Measurements from ENCODE around the gene WDFY2.

WDFY2 gene

GRCh38 chr13:51729866-51730553 lies 145.7 kb downstream of the WDFY2 start:
- in situ Hi-C loops (cut with MboI; ENCODE audit: low sequenced_read_pairs): no loop called here

DNA sequence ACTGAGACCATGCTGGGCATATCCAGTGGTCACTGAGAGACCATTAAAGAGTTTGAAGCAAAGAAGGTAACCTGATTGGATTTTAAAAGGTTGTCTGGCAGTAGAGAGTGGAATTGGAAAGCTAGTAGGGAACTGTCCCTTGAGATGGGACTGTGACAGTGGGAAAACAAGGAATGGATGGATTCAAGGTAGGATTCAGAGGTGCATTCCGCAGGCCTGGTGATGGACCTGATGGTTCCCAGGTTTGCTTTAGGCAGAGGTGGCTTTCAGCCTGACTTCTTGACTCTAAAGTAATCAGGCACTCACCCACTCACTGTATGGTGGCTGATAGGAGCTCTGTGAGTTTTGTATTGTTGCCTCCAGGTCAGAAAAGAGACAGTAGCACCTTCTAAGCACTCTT lies 146.7 kb downstream of the WDFY2 start:
- in situ Hi-C loops (cut with MboI; ENCODE audit: low sequenced_read_pairs): no loop called here

DNA sequence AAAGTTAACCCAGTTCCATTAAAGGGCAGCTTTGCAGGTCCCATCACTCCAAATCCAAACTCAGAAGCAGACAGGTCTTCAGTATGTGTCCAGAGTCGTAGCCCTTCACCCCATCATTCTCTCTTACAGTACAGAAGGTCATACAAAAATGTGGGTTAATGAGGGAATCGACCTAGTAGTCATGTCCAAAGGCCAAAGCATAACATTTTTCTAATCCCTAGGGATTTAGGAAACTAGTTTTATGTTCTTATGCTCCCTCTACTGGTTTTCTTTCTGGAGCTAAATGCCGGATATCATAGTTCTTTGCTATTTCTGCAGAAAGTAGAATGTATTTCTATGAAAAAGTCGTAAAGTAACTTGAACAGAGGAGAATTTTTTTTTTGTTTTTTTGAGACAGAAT lies 147.5 kb downstream of the WDFY2 start:
- in situ Hi-C loops (cut with MboI; ENCODE audit: low sequenced_read_pairs): no loop called here

GRCh38 chr13:51733374-51734298 lies 149.4 kb downstream of the WDFY2 start:
- in situ Hi-C loops (cut with MboI; ENCODE audit: low sequenced_read_pairs): no loop called here

- in situ Hi-C loops (cut with MboI; ENCODE audit: low sequenced_read_pairs): no loop called here
Observed at GRCh38 chr13:51734786-51735185, 150.5 kb downstream of the WDFY2 start.

DNA sequence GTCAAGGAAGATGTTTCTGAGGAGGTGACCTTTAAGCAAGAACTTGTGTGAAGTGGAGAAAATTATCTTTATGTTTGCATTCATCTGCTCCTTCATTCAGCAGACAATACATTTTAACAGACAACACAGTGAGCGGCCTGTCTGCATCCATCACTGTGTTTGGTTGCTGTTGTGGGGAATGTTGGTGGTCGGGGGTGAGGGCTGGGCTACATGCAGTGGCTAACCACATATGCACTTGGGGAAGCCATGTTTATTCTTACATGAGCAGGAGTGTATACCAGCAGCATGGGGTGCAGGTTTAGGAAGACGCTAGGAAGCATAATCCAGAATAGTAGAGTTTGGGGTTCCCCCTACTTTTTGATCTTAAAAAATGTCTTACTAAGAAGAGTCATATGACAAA lies 153.3 kb downstream of the WDFY2 start:
- in situ Hi-C loops (cut with MboI; ENCODE audit: low sequenced_read_pairs): no loop called here

DNA sequence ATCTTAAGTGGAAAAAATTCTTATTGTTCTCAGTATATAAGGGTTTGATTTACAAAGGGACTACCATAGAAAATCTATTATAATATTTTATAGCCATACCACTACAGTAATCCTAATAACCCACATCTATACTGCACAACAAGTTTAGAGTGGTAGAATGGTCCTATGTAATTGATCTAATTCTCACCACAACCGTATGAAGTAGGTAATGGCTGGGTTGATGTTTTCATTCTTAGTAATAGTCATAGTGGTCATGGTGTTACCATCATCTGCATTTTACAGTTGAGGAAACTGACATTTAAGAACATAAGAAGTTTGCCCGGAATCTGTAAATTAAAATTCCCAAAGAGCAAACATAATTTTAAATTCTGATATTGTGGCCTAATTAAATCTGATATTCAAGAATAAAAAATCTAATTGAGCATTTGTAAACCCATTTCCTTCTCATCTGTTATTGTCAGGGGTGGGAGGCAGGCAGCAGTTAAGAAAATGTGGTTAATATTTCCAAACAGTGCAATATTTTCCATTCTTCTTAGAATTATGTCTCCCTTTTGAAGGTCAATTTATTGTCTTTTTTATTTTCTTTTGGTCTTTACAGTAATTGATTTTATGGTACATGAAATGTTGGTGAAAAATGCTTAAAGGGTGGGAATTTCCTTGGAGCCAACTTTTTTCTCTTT lies 154.1 kb downstream of the WDFY2 start:
- in situ Hi-C loops (cut with MboI; ENCODE audit: low sequenced_read_pairs): no loop called here

- in situ Hi-C loops (cut with MboI; ENCODE audit: low sequenced_read_pairs): no loop called here
Observed at GRCh38 chr13:51739027-51739764, 154.9 kb downstream of the WDFY2 start.

GRCh38 chr13:51740698-51741097 lies 156.4 kb downstream of the WDFY2 start:
- in situ Hi-C loops (cut with MboI; ENCODE audit: low sequenced_read_pairs): no loop called here

DNA sequence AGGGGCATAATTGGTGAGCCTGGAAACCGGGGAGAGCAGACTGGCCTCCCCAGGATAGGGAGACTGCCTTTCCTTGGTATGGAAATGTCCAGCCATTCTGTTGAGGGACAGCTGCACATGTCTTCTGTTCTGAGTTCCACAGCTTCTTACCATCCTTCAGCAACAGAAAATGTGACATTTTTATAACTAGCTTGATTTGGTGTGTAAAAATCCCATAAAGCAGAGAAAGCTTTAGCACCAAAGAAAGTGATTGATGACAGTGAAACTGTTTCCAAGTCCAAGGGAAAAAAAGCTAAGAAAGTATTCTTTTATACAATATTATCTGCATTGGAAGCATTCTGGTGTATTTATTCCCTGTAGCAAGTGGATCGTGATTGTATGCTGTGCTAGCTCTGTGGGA lies 157.8 kb downstream of the WDFY2 start:
- in situ Hi-C loops (cut with MboI; ENCODE audit: low sequenced_read_pairs): no loop called here

- in situ Hi-C loops (cut with MboI; ENCODE audit: low sequenced_read_pairs): no loop called here
Observed at GRCh38 chr13:51742611-51743010, 158.3 kb downstream of the WDFY2 start.

- in situ Hi-C loops (cut with MboI; ENCODE audit: low sequenced_read_pairs): no loop called here
Observed at GRCh38 chr13:51745243-51745642, 161.0 kb downstream of the WDFY2 start.

DNA sequence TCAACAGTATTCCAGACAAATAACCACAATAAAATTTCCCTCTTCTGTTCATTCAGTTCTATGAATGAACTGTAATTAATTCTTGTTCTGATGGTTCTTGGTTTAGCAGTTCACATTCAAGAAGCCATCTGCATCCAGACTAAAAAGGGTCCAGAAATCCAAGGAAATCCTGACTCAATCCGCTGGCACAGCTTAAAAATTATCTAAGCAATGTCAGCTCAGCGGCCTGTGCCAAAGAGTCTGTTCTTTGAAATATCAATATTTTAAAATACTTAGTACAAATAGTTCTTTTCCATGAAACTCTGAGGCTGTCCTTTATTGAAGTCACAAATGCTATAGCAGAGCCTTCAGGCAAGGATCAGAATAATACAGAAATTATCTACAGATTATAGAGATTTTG lies 162.5 kb downstream of the WDFY2 start:
- in situ Hi-C loops (cut with MboI; ENCODE audit: low sequenced_read_pairs): no loop called here

GRCh38 chr13:51747438-51748434 lies 163.5 kb downstream of the WDFY2 start:
- in situ Hi-C loops (cut with MboI; ENCODE audit: low sequenced_read_pairs): no loop called here

GRCh38 chr13:51756651-51757050 lies 172.4 kb downstream of the WDFY2 start:
- in situ Hi-C loops (cut with MboI; ENCODE audit: low sequenced_read_pairs): no loop called here

- in situ Hi-C loops (cut with MboI; ENCODE audit: low sequenced_read_pairs): no loop called here
Observed at GRCh38 chr13:51758691-51759090, 174.4 kb downstream of the WDFY2 start.

DNA sequence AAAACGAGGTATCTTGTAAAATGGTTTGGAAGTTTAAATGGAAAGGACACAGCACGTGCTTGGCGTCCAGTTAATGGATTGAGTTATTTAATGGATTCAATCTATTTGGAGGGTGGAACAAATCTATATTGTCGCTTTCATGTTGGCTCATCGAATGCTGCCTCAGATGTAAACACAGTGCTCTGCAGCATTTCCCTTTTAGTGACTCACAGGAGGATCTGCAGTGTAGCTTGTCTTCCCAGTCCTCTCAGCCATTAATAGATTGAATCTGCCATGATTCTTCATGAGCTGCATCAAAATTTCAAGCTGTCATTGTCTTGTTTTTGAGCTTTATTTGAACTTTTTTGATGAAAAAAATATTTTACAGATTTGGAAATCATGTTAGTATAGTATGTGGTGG lies 175.0 kb downstream of the WDFY2 start:
- in situ Hi-C loops (cut with MboI; ENCODE audit: low sequenced_read_pairs): no loop called here

DNA sequence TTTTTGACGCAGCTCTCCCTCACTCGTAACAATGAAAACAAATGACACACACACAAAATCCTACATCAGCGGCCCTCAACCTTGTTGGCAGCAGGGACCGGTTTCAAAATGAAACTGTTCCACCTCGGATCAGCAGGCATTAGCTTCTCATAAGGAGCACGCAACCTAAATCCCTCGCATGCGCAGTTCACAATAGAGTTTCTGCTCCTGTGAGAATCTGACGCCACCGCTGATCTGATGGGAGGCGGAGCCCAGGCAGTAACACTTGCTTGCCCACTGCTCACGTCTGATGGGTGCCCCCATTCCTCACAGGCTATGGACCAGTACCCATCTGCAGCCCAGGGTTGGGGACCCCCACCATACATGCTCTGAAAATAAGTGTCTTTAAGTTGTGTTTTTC lies 176.3 kb downstream of the WDFY2 start:
- in situ Hi-C loops (cut with MboI; ENCODE audit: low sequenced_read_pairs): no loop called here

GRCh38 chr13:51761643-51762350 lies 177.5 kb downstream of the WDFY2 start:
- in situ Hi-C loops (cut with MboI; ENCODE audit: low sequenced_read_pairs): no loop called here

Measured in hTERT RPE-1 (cell line).